ENCODE measurements around the gene BPIFA2.

- TF ChIP-seq POLR2A (IDR thresholded peaks at IDR 0.05) = no peak
- TF ChIP-seq, protein P1, sequence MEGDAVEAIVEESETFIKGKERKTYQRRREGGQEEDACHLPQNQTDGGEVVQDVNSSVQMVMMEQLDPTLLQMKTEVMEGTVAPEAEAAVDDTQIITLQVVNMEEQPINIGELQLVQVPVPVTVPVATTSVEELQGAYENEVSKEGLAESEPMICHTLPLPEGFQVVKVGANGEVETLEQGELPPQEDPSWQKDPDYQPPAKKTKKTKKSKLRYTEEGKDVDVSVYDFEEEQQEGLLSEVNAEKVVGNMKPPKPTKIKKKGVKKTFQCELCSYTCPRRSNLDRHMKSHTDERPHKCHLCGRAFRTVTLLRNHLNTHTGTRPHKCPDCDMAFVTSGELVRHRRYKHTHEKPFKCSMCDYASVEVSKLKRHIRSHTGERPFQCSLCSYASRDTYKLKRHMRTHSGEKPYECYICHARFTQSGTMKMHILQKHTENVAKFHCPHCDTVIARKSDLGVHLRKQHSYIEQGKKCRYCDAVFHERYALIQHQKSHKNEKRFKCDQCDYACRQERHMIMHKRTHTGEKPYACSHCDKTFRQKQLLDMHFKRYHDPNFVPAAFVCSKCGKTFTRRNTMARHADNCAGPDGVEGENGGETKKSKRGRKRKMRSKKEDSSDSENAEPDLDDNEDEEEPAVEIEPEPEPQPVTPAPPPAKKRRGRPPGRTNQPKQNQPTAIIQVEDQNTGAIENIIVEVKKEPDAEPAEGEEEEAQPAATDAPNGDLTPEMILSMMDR (IDR thresholded peaks at IDR 0.05) = no peak
Measured at GRCh38 chr20:33191955-33192354, 24.0 kb downstream of the BPIFA2 start.

All from adrenal gland (tissue), 5 donors.